Naive thymus-derived CD4-positive, alpha-beta T cell (primary cell): ENCODE measurements around the gene SNORC. TPM values are rescaled to one million over a fixed set of nuclear protein-coding genes. Genes with fewer than 3 reads are reported as not detected.
A peak's percentile ranks its signal among the peaks of the same experiment; 100 is the strongest.
"Not testable (repeated sequence)": the region's sequence is repeated elsewhere in the genome, so short reads cannot be mapped to it uniquely, and the experiment has no call there.

ENCODE experiments used
- ATAC-seq: fragments of 150-1000 bp; cut with Tn5 transposase; 2 replicates; pipeline ENCODE4 v1.10.0; 2021; ENCODE audit warnings: mild to moderate bottlenecking, moderate library complexity
- CTCF ChIA-PET: fragments of 350-600 bp; sonication (Branson Sonifier 250); formaldehyde crosslinking; loops from one replicate; lab custom pipeline; 2021; ENCODE audit warnings: antibody characterized with exemption; lab: Charles Lee
- POLR2A ChIA-PET: fragments of 350-600 bp; sonication (Branson Sonifier 250); formaldehyde crosslinking; loops from one replicate; lab custom pipeline; 2021; ENCODE audit warnings: antibody characterized with exemption, inconsistent platforms; lab: Charles Lee
- DNase-seq, 9 donors: peaks; one replicate each; pipeline versions ENCODE4 v3.0.0 to v3.0.0-alpha.2; 2020 to 2022; ENCODE audit warnings: mixed read lengths in 1 of 9
- H3K27ac ChIP-seq: one replicate; pipeline ENCODE4 v1.7.0; 2013; ENCODE audit warnings: mild to moderate bottlenecking, low read depth, low read length, moderate library complexity
- H3K27me3 ChIP-seq, 2 donors: one replicate each; pipeline ENCODE4 v1.7.0; 2013; ENCODE audit warnings: low read length in 2 of 2, mild to moderate bottlenecking in 2 of 2, moderate library complexity in 2 of 2; ENCODE audit not compliant: control insufficient read depth in 2 of 2, insufficient read depth in 2 of 2
- H3K36me3 ChIP-seq, 3 experiments: 1 replicate in 2 of 3; 2 replicates in 1 of 3; pipeline ENCODE4 v1.7.0; 2013; ENCODE audit warnings: low read length in 3 of 3, mild to moderate bottlenecking in 3 of 3, moderate library complexity in 1 of 3; ENCODE audit not compliant: insufficient read depth in 3 of 3, control insufficient read depth in 2 of 3
- H3K4me1 ChIP-seq, 2 donors: one replicate each; pipeline ENCODE4 v1.7.0; 2013; ENCODE audit warnings: low read length in 2 of 2, mild to moderate bottlenecking in 2 of 2, moderate library complexity in 1 of 2; ENCODE audit not compliant: control insufficient read depth in 2 of 2, insufficient read depth in 2 of 2
- H3K4me3 ChIP-seq: 2 replicates; pipeline ENCODE4 v1.7.0; 2013; ENCODE audit warnings: mild to moderate bottlenecking, low read length
- H3K9me3 ChIP-seq, 3 experiments: 1 replicate in 2 of 3; 2 replicates in 1 of 3; pipeline ENCODE4 v1.7.0; 2013; ENCODE audit warnings: low read length in 3 of 3; ENCODE audit not compliant: control insufficient read depth in 2 of 3
- H3K27ac Mint-ChIP-seq, 9 donors: one replicate each; pipeline ENCODE4 v1.8.0; 2020 to 2022; ENCODE audit warnings: mixed read lengths in 9 of 9, mild to moderate bottlenecking in 8 of 9, moderate library complexity in 5 of 9, inconsistent platforms in 2 of 9
- H3K27me3 Mint-ChIP-seq, 5 donors: one replicate each; pipeline ENCODE4 v1.8.0; 2021 to 2022; ENCODE audit warnings: mixed read lengths in 5 of 5, mild to moderate bottlenecking in 1 of 5
- H3K36me3 Mint-ChIP-seq, 5 donors: one replicate each; pipeline ENCODE4 v1.8.0; 2020 to 2022; ENCODE audit warnings: mixed read lengths in 5 of 5, mild to moderate bottlenecking in 3 of 5, inconsistent platforms in 1 of 5
- H3K4me1 Mint-ChIP-seq, 7 donors: one replicate each; pipeline ENCODE4 v1.8.0; 2020 to 2022; ENCODE audit warnings: mixed read lengths in 7 of 7, mild to moderate bottlenecking in 3 of 7, inconsistent platforms in 1 of 7
- H3K4me3 Mint-ChIP-seq, 10 donors: one replicate each; pipeline ENCODE4 v1.8.0; 2020 to 2022; ENCODE audit warnings: mild to moderate bottlenecking in 10 of 10, mixed read lengths in 10 of 10, moderate library complexity in 6 of 10, inconsistent platforms in 2 of 10
- H3K9me3 Mint-ChIP-seq, 11 donors: one replicate each; pipeline ENCODE4 v1.8.0; 2020 to 2022; ENCODE audit warnings: mixed read lengths in 11 of 11, mild to moderate bottlenecking in 4 of 11, inconsistent platforms in 1 of 11, moderate library complexity in 1 of 11
- intact Hi-C, 2 donors: fragments of 100-400 bp; cut with micrococcal nuclease; formaldehyde crosslinking; loops; one replicate each; pipeline ENCODE4 v1.15.1; 2023
- polyA plus RNA-seq, 2 donors: library from polyadenylated mRNA; unstranded; fragments of 300-500 nt; fragmentation: Illumina TruSeq; gene quantifications; one replicate each; pipeline ENCODE4 v1.2.3, GENCODE V29; 2021
- total RNA-seq, 6 experiments: library from RNA in 5 of 6; stranded (reverse) in 5 of 6; gene quantifications; 1 replicate in 5 of 6; 2 replicates in 1 of 6; pipeline ENCODE4 v1.2.3 and lab custom pipeline; 2021 to 2026

The SNORC gene
- total and polyA plus RNA-seq, 7 experiments from 2014 or later = 1.2 to 3.6 (median 1.6) TPM; not detected in 2

DNA sequence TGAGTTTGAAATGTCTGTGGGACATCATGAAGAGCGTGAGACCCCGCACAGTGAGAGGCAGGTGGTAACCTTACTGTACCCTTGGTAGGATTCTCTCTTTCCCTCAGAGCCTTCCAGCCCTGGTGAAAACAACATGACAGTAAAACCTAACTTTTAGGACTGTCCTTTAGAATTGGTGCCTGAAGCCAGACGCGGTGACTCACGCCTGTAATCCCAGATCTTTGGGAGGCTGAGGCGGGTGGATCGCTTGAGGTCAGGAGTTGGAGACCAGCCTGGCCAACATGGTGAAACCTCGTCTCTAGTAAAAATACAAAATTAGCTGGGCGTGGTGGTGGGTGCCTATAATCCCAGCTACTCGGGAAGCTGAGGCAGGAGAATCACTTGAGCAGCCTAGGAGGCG lies 18.0 kb upstream of the SNORC start:
- CTCF ChIA-PET = interaction anchor here (0.7 to 2.1 kb wide), 4 partner anchors 85 to 399 kb away, joined by 3 to 13 read pairs (median 3); partner anchors contain the start of gene ATG16L1
- DNase-seq, H3K27me3 ChIP-seq, H3K27ac ChIP-seq, H3K9me3 Mint-ChIP-seq, H3K4me1 Mint-ChIP-seq, H3K4me1 ChIP-seq, ATAC-seq, H3K27me3 Mint-ChIP-seq, H3K9me3 ChIP-seq, H3K4me3 ChIP-seq, H3K4me3 Mint-ChIP-seq, POLR2A ChIA-PET: not testable (repeated sequence)
- Mint-ChIP-seq H3K36me3 (peaks cover 9 to 50% (median 23%) of the 10 kb centered on the region in 5 donors), H3K27ac (peak overlapping the region in 4 of 9 donors; percentile 11 to 62 (median 50))
- peaks cover 8 to 81% (median 14%) of the 10 kb centered on the region in 3 experiments for H3K36me3 ChIP-seq
- intact Hi-C loops = loop anchor here (5.0 to 10.0 kb wide), 2 partner anchors 593 to 860 kb away; partner anchors contain the start of gene UGT1A5 (in 1 of the 2)

DNA sequence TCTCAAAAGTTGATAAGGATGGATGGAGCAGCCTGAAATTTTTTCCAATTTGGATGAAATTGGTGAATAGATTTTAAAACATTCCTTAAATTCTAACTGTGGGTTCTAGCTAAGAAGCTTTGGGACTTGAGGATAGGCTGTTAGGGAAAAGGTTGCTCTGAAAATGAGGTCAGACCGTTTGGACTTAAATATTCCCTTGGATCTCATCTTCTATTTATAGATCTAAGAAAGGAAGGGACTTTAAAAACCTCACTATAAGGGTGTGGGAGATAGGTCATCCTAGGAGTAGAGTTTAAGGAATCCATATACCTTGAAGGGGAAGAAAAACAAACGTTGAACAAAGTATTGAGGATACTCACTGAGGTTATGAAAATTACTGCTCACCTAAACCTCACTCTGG lies 17.4 kb upstream of the SNORC start:
- H3K4me3 ChIP-seq = no peak overlapping the region
- no peaks in the 10 kb centered on the region for H3K9me3 ChIP-seq
- peaks cover 11 to 52% (median 22%) of the 10 kb centered on the region in 5 donors for H3K36me3 Mint-ChIP-seq
- peak overlapping the region in 4 of 9 donors; percentile 21 to 72 (median 44) for H3K27ac Mint-ChIP-seq
- peaks cover 0 to 5% (median 0%) of the 10 kb centered on the region in 7 donors for H3K4me1 Mint-ChIP-seq
- H3K27me3 Mint-ChIP-seq = no peaks in the 10 kb centered on the region
- DNase-seq (no peak), ATAC-seq (no peak)
- H3K36me3 ChIP-seq = peaks cover 4 to 81% (median 14%) of the 10 kb centered on the region in 3 experiments
- H3K4me3 Mint-ChIP-seq = no peak overlapping the region
- no peaks in the 10 kb centered on the region for H3K9me3 Mint-ChIP-seq
- H3K27ac ChIP-seq = no peak overlapping the region
- ChIA-PET CTCF (interaction anchor here (0.7 to 2.1 kb wide), 5 partner anchors 85 to 558 kb away, joined by 3 to 13 read pairs (median 3); partner anchors contain the start of gene ATG16L1), POLR2A (interaction anchor here (1.1 kb wide), 1 partner anchor 13 kb away, joined by 3 read pairs; no protein-coding TSS in a partner anchor)
- no peaks in the 10 kb centered on the region for H3K4me1 ChIP-seq
- intact Hi-C loops = loop anchor here (1.0 to 10.0 kb wide), 5 partner anchors 202 to 860 kb away; partner anchors contain the start of genes ATG16L1 (in 2 of the 2) and UGT1A5 (in 1 of the 2)
- no peaks in the 10 kb centered on the region for H3K27me3 ChIP-seq

DNA sequence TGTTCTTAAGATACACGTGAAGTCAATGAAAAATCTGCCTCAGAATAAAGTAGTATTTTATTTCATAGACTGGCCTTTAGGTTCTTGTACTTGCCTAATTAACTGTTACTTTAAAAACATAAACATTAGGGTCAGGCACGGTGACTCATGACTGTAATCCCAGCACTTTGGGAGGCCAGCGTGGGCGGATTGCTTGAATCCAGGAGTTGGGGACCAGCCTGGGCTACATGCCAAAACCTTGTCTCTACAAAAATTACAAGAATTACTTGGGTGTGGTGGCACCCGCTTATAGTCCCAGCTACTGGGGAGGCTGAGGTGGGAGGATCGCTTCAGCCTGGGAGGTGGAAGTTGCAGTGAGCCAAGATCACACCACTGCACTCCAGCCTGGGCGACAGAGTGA lies 16.0 kb upstream of the SNORC start:
- Histone ChIP-seq H3K27ac (no peak overlapping the region), H3K36me3 (peaks cover 4 to 81% (median 21%) of the 10 kb centered on the region in 3 experiments), H3K27me3 (no peaks in the 10 kb centered on the region), H3K4me1 (no peaks in the 10 kb centered on the region), H3K9me3 (no peaks in the 10 kb centered on the region), H3K4me3 (no peak overlapping the region)
- no peak for ATAC-seq
- Mint-ChIP-seq H3K9me3 (no peaks in the 10 kb centered on the region), H3K4me3 (no peak overlapping the region), H3K4me1 (peaks cover 0 to 5% (median 0%) of the 10 kb centered on the region in 7 donors), H3K27me3 (no peaks in the 10 kb centered on the region), H3K27ac (no peak overlapping the region), H3K36me3 (peaks cover 11 to 55% (median 17%) of the 10 kb centered on the region in 5 donors)
- intact Hi-C loops = loop anchor here (5.0 to 10.0 kb wide), 2 partner anchors 591 to 858 kb away; partner anchors contain the start of gene UGT1A5 (in 1 of the 2)
- ChIA-PET POLR2A (interaction anchor here (0.6 kb wide), 1 partner anchor 1271 kb away, joined by 6 read pairs; no protein-coding TSS in a partner anchor), CTCF (interaction anchor here (1.2 to 2.1 kb wide), 2 partner anchors 397 kb away, joined by 4 to 13 read pairs; partner anchors contain the start of gene ATG16L1)
- no peak for DNase-seq

DNA sequence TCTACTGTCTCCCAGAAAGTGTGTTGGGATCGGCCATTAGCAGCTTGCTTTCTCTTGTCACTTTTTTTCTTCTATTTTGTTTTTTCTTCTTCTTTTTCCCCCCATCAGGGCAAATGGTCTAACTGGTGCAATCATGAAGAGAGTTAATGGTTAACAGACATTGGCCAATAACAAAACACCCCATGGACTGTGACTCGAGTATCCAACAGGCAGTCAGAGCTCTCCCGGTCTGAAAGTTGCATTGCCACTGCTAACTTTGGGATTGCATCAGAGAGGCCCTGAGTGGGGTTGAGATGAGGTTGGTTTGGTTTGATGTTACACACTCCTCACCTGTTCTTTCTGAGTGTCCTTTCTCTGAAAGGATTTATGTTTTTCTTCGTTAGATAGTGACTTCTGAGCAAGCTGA lies 12.9 kb upstream of the SNORC start:
- no peaks in the 10 kb centered on the region for H3K9me3 ChIP-seq
- H3K4me1 ChIP-seq = no peaks in the 10 kb centered on the region
- H3K36me3 ChIP-seq = peaks cover 0 to 60% (median 17%) of the 10 kb centered on the region in 3 experiments
- DNase-seq = no peak
- H3K27ac ChIP-seq = no peak overlapping the region
- H3K9me3 Mint-ChIP-seq = no peaks in the 10 kb centered on the region
- ChIA-PET CTCF (no interaction called here), POLR2A (no interaction called here)
- peaks cover 0 to 5% (median 0%) of the 10 kb centered on the region in 7 donors for H3K4me1 Mint-ChIP-seq
- no peak overlapping the region for H3K4me3 Mint-ChIP-seq
- no peak overlapping the region for H3K4me3 ChIP-seq
- no peaks in the 10 kb centered on the region for H3K27me3 ChIP-seq
- peak overlapping the region in 4 of 9 donors; percentile 5 to 33 (median 16) for H3K27ac Mint-ChIP-seq
- intact Hi-C loops = loop anchor here in 1 of 2 donors (10.0 kb wide), 1 partner anchor 588 kb away; no protein-coding TSS in a partner anchor
- H3K36me3 Mint-ChIP-seq = peaks cover 14 to 53% (median 19%) of the 10 kb centered on the region in 5 donors
- H3K27me3 Mint-ChIP-seq = no peaks in the 10 kb centered on the region
- ATAC-seq = no peak

DNA sequence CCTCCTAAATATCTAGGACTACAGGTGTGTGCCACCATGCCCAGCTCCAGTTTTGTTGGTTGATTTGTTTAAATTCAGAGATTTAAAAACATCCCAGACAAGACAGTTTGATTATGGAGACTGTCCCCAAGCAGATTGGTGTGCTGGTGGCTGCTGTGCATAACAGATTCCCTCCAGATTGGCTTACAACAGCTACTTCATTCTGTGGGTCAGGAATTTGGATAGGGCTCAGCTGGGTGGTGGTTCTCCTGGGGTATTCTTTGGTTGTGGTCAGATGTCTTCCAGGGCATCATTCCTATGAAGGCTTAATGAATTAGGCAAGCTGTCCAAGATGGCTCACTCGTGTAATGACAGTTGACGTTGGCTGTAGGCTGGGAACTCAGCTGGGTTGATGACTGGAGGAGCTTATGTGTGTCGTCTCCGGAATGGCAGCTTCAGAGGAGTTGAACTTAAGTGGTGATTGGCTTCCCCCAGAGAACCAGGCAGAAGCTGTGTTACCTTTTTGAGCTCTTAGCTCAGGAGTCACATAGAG lies 10.6 kb upstream of the SNORC start:
- no peak for DNase-seq
- POLR2A ChIA-PET = no interaction called here
- Mint-ChIP-seq H3K36me3 (peaks cover 14 to 50% (median 19%) of the 10 kb centered on the region in 5 donors), H3K4me3 (no peak overlapping the region), H3K27ac (peak overlapping the region in 3 of 9 donors; percentile 24 to 59 (median 54)), H3K9me3 (no peaks in the 10 kb centered on the region), H3K27me3 (no peaks in the 10 kb centered on the region), H3K4me1 (no peaks in the 10 kb centered on the region)
- H3K36me3 ChIP-seq = peaks cover 0 to 51% (median 17%) of the 10 kb centered on the region in 3 experiments
- no peaks in the 10 kb centered on the region for H3K4me1 ChIP-seq
- no peak for ATAC-seq
- CTCF ChIA-PET = interaction anchor here (0.6 kb wide), 1 partner anchor 189 kb away, joined by 4 read pairs; no protein-coding TSS in a partner anchor
- intact Hi-C loops = loop anchor here in 1 of 2 donors (10.0 kb wide), 1 partner anchor 585 kb away; no protein-coding TSS in a partner anchor
- H3K27ac ChIP-seq = no peak overlapping the region
- no peak overlapping the region for H3K4me3 ChIP-seq
- H3K9me3 ChIP-seq = no peaks in the 10 kb centered on the region
- H3K27me3 ChIP-seq = no peaks in the 10 kb centered on the region

DNA sequence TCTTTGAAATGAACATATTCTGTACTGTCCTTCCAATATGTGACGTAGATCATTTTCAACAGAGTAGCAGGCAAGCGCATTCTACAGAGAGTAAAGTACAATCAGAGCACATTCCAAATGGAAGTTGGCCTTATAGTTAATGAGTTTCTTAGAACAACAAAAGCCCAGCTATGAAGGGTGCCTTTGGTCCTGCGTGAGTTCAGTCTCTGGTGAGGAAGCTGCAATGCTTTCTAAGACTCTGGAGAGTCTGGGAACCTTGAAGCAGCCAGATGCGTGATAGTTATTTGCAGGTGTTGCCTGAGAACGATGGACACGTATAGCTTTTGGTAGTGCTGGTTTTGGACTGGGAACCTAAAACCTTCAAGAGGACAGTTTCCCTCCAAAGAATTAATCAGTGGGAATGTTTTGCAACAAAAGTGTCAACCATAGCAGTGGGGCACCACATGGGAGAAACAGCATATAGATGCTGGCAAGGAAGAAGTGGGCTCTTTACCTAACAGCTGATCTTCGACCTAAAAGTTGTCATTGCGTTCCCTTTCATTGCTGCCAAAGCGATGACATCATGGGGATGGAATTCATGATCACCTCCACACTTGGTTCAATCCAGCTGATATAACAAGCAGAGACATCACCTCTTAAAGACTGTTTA lies 9.3 kb upstream of the SNORC start:
- Mint-ChIP-seq H3K27ac (no peak overlapping the region), H3K27me3 (no peaks in the 10 kb centered on the region), H3K4me3 (no peak overlapping the region), H3K9me3 (no peaks in the 10 kb centered on the region), H3K4me1 (no peaks in the 10 kb centered on the region), H3K36me3 (peaks cover 14 to 44% (median 19%) of the 10 kb centered on the region in 5 donors)
- H3K9me3 ChIP-seq = no peaks in the 10 kb centered on the region
- H3K36me3 ChIP-seq = peaks cover 0 to 43% (median 10%) of the 10 kb centered on the region in 3 experiments
- no peak overlapping the region for H3K4me3 ChIP-seq
- H3K4me1 ChIP-seq = no peaks in the 10 kb centered on the region
- DNase-seq = no peak
- CTCF ChIA-PET = no interaction called here
- no peaks in the 10 kb centered on the region for H3K27me3 ChIP-seq
- ATAC-seq = no peak
- no peak overlapping the region for H3K27ac ChIP-seq
- intact Hi-C loops = no loop called here
- POLR2A ChIA-PET = interaction anchor here (0.7 kb wide), 1 partner anchor 17 kb away, joined by 3 read pairs; no protein-coding TSS in a partner anchor
